ENCODE data around the gene CNTN2. TPM values are rescaled to one million over a fixed set of nuclear protein-coding genes. Genes with fewer than 3 reads are reported as not detected.

Gene CNTN2
- total and polyA plus RNA-seq, 2 experiments from 2014 or later = 9.7 TPM; not detected in 1

- Histone ChIP-seq H3K9me3 (ENCODE audit: low read depth) (no peaks in the 10 kb centered on the region), H2AFZ (no peak overlapping the region), H3K9me2 (replicated peaks; ENCODE audit: insufficient read depth) (no peaks in the 10 kb centered on the region), H3K79me2 (no peaks in the 10 kb centered on the region), H3K36me3 (replicated peaks; ENCODE audit: insufficient read depth, low read depth) (no peaks in the 10 kb centered on the region), H3K4me2 (no peak overlapping the region), H3K4me3 (no peak overlapping the region), H3K4me1 (ENCODE audit: insufficient read depth) (peaks cover 4% of the 10 kb centered on the region), H3K27me3 (peaks cover 9% of the 10 kb centered on the region), H3K27ac (no peak overlapping the region), H4K20me1 (ENCODE audit: insufficient read depth, poor library complexity, severe bottlenecking) (no peaks in the 10 kb centered on the region)
- no peak for DNase-seq (ENCODE audit: low spot score)
- 93% methylated on average over 6 of the region's 6 CpGs for WGBS (ENCODE audit: low lambda C conversion rate, missing lambda C conversion rate)
- TF ChIP-seq EZH2 (IDR thresholded peaks at IDR 0.05; ENCODE audit: borderline replicate concordance) (no peak), EZH2phosphoT487 (IDR thresholded peaks at IDR 0.05; ENCODE audit: low read depth, severe bottlenecking, unreplicated experiment) (no peak), CTCF (IDR thresholded peaks at IDR 0.05; ENCODE audit: poor library complexity) (no peak)
Measured at GRCh38 chr1:205017001-205017400, 26.0 kb upstream of the CNTN2 start.

GRCh38 chr1:205017766-205018165, 25.2 kb upstream of the CNTN2 start:
- no peak overlapping the region for H3K27ac ChIP-seq
- H3K9me3 ChIP-seq (ENCODE audit: low read depth) = no peaks in the 10 kb centered on the region
- WGBS (ENCODE audit: low lambda C conversion rate, missing lambda C conversion rate) = 85% methylated on average over 7 of the region's 7 CpGs
- no peaks in the 10 kb centered on the region for H3K36me3 ChIP-seq (replicated peaks; ENCODE audit: insufficient read depth, low read depth)
- H3K27me3 ChIP-seq = peaks cover 9% of the 10 kb centered on the region
- TF ChIP-seq CTCF (IDR thresholded peaks at IDR 0.05; ENCODE audit: poor library complexity) = no peak
- no peak for TF ChIP-seq EZH2phosphoT487 (IDR thresholded peaks at IDR 0.05; ENCODE audit: low read depth, severe bottlenecking, unreplicated experiment)
- TF ChIP-seq EZH2 (IDR thresholded peaks at IDR 0.05; ENCODE audit: borderline replicate concordance) = no peak
- H3K4me2 ChIP-seq = no peak overlapping the region
- H3K79me2 ChIP-seq = no peaks in the 10 kb centered on the region
- no peak overlapping the region for H3K4me3 ChIP-seq
- no peak overlapping the region for H2AFZ ChIP-seq
- peaks cover 4% of the 10 kb centered on the region for H3K4me1 ChIP-seq (ENCODE audit: insufficient read depth)
- H4K20me1 ChIP-seq (ENCODE audit: insufficient read depth, poor library complexity, severe bottlenecking) = no peaks in the 10 kb centered on the region
- no peak for DNase-seq (ENCODE audit: low spot score)
- no peaks in the 10 kb centered on the region for H3K9me2 ChIP-seq (replicated peaks; ENCODE audit: insufficient read depth)

- Histone ChIP-seq H3K4me1 (ENCODE audit: insufficient read depth) (peaks cover 4% of the 10 kb centered on the region), H3K79me2 (no peaks in the 10 kb centered on the region), H3K4me2 (no peak overlapping the region), H3K36me3 (replicated peaks; ENCODE audit: insufficient read depth, low read depth) (no peaks in the 10 kb centered on the region), H3K9me3 (ENCODE audit: low read depth) (no peaks in the 10 kb centered on the region), H3K27ac (no peak overlapping the region), H3K27me3 (peaks cover 9% of the 10 kb centered on the region), H3K4me3 (no peak overlapping the region), H3K9me2 (replicated peaks; ENCODE audit: insufficient read depth) (no peaks in the 10 kb centered on the region), H4K20me1 (ENCODE audit: insufficient read depth, poor library complexity, severe bottlenecking) (no peaks in the 10 kb centered on the region), H2AFZ (no peak overlapping the region)
- 62% methylated on average over 2 of the region's 2 CpGs for WGBS (ENCODE audit: low lambda C conversion rate, missing lambda C conversion rate)
- DNase-seq (ENCODE audit: low spot score) = no peak
- TF ChIP-seq EZH2phosphoT487 (IDR thresholded peaks at IDR 0.05; ENCODE audit: low read depth, severe bottlenecking, unreplicated experiment) (no peak), EZH2 (IDR thresholded peaks at IDR 0.05; ENCODE audit: borderline replicate concordance) (no peak), CTCF (IDR thresholded peaks at IDR 0.05; ENCODE audit: poor library complexity) (no peak)
Measured at GRCh38 chr1:205018381-205018780, 24.6 kb upstream of the CNTN2 start.

GRCh38 chr1:205020466-205020865, 22.5 kb upstream of the CNTN2 start:
- Histone ChIP-seq H3K9me3 (ENCODE audit: low read depth) (no peaks in the 10 kb centered on the region), H3K27me3 (peaks cover 9% of the 10 kb centered on the region), H3K4me3 (no peak overlapping the region), H3K4me1 (ENCODE audit: insufficient read depth) (no peaks in the 10 kb centered on the region), H2AFZ (no peak overlapping the region), H4K20me1 (ENCODE audit: insufficient read depth, poor library complexity, severe bottlenecking) (no peaks in the 10 kb centered on the region), H3K9me2 (replicated peaks; ENCODE audit: insufficient read depth) (no peaks in the 10 kb centered on the region), H3K79me2 (no peaks in the 10 kb centered on the region), H3K27ac (no peak overlapping the region), H3K36me3 (replicated peaks; ENCODE audit: insufficient read depth, low read depth) (no peaks in the 10 kb centered on the region), H3K4me2 (no peak overlapping the region)
- WGBS (ENCODE audit: low lambda C conversion rate, missing lambda C conversion rate) = 96% methylated on average over 9 of the region's 9 CpGs
- TF ChIP-seq CTCF (IDR thresholded peaks at IDR 0.05; ENCODE audit: poor library complexity) (no peak), EZH2 (IDR thresholded peaks at IDR 0.05; ENCODE audit: borderline replicate concordance) (no peak), EZH2phosphoT487 (IDR thresholded peaks at IDR 0.05; ENCODE audit: low read depth, severe bottlenecking, unreplicated experiment) (no peak)
- no peak for DNase-seq (ENCODE audit: low spot score)
